HG03469 (cell line): ENCODE data around the gene TRIM44.
"Not testable (repeated sequence)": the region's sequence is repeated elsewhere in the genome, so short reads cannot be mapped to it uniquely, and the experiment has no call there.

ENCODE experiments used
- ATAC-seq: cut with Tn5 transposase; IDR thresholded peaks from one replicate; pipeline ENCODE4 v1.9.1; 2021; ENCODE audit warnings: mild to moderate bottlenecking, moderate library complexity, moderate number of reproducible peaks; ENCODE audit not compliant: unreplicated experiment

TRIM44 gene

GRCh38 chr11:35632301-35632700 is 30.3 kb upstream of the TRIM44 start:
- ATAC-seq = no peak

- ATAC-seq = no peak
Measured at GRCh38 chr11:35633827-35634423, 28.6 kb upstream of the TRIM44 start.

- no peak for ATAC-seq
Measured at GRCh38 chr11:35635933-35636332, 26.6 kb upstream of the TRIM44 start.

DNA sequence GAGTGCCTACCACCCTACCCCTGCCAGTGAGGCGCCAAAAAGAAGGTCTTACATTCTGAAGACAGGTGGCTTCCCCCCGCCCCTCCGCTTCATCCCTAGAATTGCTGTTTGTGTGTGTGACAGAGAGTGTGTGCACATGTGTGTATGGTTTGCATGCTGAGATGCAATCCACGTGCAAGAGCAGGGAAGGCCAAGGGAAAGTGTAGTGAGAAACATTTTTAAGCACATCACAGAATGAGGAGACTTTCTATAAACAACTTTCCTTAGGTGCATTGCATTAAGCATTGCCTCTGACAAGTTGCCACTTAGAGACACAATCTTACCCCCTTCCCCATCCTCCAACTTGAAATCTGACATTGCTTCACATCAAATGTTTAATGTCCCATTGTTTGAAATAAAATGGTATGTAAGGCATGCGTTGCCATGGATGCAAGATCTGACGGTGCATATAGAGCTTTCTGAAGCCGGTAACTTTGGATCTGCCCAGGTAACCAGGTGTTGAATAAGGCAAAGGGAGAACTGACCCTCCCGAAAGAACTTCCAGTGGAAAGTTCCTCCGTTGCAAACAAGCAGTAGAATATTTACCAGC is 22.9 kb upstream of the TRIM44 start:
- ATAC-seq = no peak

GRCh38 chr11:35641171-35641897 is 21.2 kb upstream of the TRIM44 start:
- ATAC-seq = no peak

GRCh38 chr11:35641964-35642363 is 20.6 kb upstream of the TRIM44 start:
- ATAC-seq = no peak

DNA sequence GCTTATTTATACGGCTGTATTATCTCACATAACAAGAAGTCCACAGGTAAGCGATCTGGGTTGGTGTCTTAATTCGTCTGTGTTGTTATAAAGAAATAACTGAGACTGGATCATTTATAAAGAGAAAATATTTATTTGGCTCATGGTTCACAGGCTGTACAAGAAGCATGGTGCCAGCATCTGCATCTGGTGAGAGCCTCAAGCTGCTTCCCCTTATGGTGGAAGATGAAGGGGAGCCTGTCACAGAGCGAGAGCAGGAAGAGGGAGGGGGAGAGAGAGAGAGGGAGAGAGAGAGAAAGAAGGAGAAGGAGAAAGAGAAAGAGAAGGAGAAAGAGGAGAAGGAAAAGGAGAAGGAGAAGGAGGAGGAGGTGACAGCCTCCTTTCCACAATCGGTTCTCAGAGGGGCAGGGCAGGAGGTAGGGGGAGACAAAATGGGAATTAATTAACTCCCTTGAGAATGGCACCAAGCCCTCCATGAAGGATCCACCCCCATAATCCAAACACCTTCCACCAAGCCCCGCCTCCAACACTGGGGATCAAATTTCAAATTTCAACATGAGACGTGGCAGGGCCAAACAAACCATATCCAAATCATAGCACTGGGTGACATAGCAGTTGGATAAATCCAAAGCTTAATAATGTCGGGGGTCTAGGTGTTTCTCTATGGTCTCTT is 15.0 kb upstream of the TRIM44 start:
- ATAC-seq = no peak

- no peak for ATAC-seq
Measured at GRCh38 chr11:35650006-35650405, 12.6 kb upstream of the TRIM44 start.

- ATAC-seq = no peak
Measured at GRCh38 chr11:35650467-35650866, 12.1 kb upstream of the TRIM44 start.

DNA sequence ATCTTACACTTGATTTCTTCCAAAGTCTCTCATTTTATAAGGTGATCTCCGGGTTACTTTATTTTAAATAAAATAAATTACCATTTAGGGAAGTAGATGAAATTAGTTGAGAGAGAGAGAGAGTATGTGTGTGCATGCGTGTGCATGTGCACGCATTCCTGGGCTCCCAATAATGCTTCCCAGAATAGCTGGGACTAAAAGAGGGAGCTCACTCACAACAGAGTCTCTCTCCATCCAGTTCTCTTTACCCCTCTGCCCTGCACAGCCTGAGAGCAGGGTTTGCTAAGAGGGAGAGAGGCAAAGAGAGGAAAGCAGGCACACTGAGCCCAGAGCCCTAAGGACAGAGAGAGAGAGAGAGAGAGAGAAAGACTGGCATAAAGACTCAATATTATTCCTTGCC is 11.3 kb upstream of the TRIM44 start:
- ATAC-seq = no peak

GRCh38 chr11:35652786-35653185 is 9.8 kb upstream of the TRIM44 start:
- not testable (repeated sequence) for ATAC-seq

GRCh38 chr11:35654711-35655110 is 7.9 kb upstream of the TRIM44 start:
- no peak for ATAC-seq

GRCh38 chr11:35655254-35655653 is 7.3 kb upstream of the TRIM44 start:
- no peak for ATAC-seq

GRCh38 chr11:35655856-35656255 is 6.7 kb upstream of the TRIM44 start:
- ATAC-seq = no peak

DNA sequence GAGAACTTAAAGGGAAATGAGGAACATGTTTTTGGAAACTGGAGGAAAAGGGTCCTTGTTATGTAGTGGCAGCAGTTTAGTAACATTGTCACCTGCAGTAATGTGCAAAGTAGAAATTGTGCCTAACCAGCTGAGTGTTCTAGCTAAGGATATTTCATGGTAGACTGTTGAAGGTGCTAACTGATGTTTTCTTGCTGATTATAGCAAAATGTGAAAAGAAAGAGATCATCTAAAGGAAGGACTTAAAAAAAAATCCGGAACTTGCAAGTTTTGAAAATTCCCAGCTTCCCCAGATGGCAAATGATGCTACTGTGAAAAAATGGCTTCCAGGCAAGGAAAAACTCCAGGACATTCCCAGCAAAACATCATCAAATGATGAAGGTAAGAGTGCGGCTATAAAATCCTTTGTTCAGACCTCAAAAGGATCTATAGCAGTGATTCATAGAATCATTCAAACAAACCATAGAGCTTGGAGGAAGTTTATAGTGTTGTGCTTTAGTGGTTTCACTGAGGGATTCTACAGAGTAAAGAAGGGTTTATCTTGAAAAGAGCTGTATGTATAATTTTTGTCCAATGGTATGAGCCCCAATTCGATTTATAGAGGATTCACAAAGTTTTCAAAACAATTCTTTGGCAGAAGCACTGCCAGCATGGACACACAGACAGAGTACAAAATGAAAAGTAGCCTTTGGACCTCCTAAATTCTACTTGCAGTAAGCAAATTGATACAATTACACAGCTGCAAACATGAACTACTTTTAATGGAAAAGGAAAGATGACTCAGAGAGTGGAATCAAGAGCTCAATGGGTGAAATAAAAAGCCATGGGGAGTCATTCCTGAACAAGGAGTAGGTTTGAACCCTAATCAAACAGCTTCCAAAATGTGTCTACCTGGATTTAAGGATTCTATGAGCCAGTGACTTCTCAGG is 4.3 kb upstream of the TRIM44 start:
- no peak for ATAC-seq

- no peak for ATAC-seq
Measured at GRCh38 chr11:35661534-35661933, 1.0 kb upstream of the TRIM44 start.

- ATAC-seq = peak; percentile 14
Measured at GRCh38 chr11:35662061-35662648, 420 bp upstream of the TRIM44 start.

DNA sequence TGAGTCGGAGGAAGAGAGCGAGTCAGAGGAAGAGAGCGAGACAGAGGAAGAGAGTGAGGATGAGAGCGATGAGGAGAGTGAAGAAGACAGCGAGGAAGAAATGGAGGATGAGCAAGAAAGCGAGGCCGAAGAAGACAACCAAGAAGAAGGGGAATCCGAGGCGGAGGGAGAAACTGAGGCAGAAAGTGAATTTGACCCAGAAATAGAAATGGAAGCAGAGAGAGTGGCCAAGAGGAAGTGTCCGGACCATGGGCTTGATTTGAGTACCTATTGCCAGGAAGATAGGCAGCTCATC is 780 bp downstream of the TRIM44 start:
- ATAC-seq = no peak

- no peak for ATAC-seq
Measured at GRCh38 chr11:35664977-35665441, 2.4 kb downstream of the TRIM44 start.

- ATAC-seq = no peak
Measured at GRCh38 chr11:35667257-35667656, 4.7 kb downstream of the TRIM44 start.
